ENCODE results near the gene POFUT2.

POFUT2 gene

GRCh38 chr21:45226540-45227326, 61.0 kb downstream of the POFUT2 start:
- no peaks in the 10 kb centered on the region for H3K27me3 ChIP-seq (ENCODE audit: insufficient read depth, low read depth)
- H3K9ac ChIP-seq = no peak overlapping the region
- H2AFZ ChIP-seq (ENCODE audit: low read depth) = no peak overlapping the region
- H4K20me1 ChIP-seq (ENCODE audit: insufficient read depth) = no peaks in the 10 kb centered on the region
- no peaks in the 10 kb centered on the region for H3K4me1 ChIP-seq (ENCODE audit: low read depth, poor library complexity, severe bottlenecking)
- no peaks in the 10 kb centered on the region for H3K36me3 ChIP-seq (ENCODE audit: insufficient read depth)
- H3K4me2 ChIP-seq = no peak overlapping the region
- no peak for TF ChIP-seq CTCF (conservative IDR thresholded peaks at IDR 0.05; ENCODE audit: low read depth, low read length)
- no peaks in the 10 kb centered on the region for H3K79me2 ChIP-seq (ENCODE audit: insufficient read depth, low read depth)
- no peak overlapping the region for H3K4me3 ChIP-seq (IDR thresholded peaks at IDR 0.05; ENCODE audit: insufficient read depth, low read depth, low read length)
- no peak overlapping the region for H3K27ac ChIP-seq

GRCh38 chr21:45225741-45226327, 61.9 kb downstream of the POFUT2 start:
- Histone ChIP-seq H4K20me1 (ENCODE audit: insufficient read depth) (no peaks in the 10 kb centered on the region), H3K9ac (no peak overlapping the region), H3K36me3 (ENCODE audit: insufficient read depth) (no peaks in the 10 kb centered on the region), H3K27ac (no peak overlapping the region), H2AFZ (ENCODE audit: low read depth) (no peak overlapping the region), H3K27me3 (ENCODE audit: insufficient read depth, low read depth) (no peaks in the 10 kb centered on the region), H3K4me3 (IDR thresholded peaks at IDR 0.05; ENCODE audit: insufficient read depth, low read depth, low read length) (no peak overlapping the region), H3K4me1 (ENCODE audit: low read depth, poor library complexity, severe bottlenecking) (no peaks in the 10 kb centered on the region), H3K4me2 (no peak overlapping the region), H3K79me2 (ENCODE audit: insufficient read depth, low read depth) (no peaks in the 10 kb centered on the region)
- no peak for TF ChIP-seq CTCF (conservative IDR thresholded peaks at IDR 0.05; ENCODE audit: low read depth, low read length)

- H3K9ac ChIP-seq = no peak overlapping the region
- H3K27ac ChIP-seq = no peak overlapping the region
- no peaks in the 10 kb centered on the region for H4K20me1 ChIP-seq (ENCODE audit: insufficient read depth)
- no peak overlapping the region for H3K4me3 ChIP-seq (IDR thresholded peaks at IDR 0.05; ENCODE audit: insufficient read depth, low read depth, low read length)
- H3K36me3 ChIP-seq (ENCODE audit: insufficient read depth) = no peaks in the 10 kb centered on the region
- no peak overlapping the region for H2AFZ ChIP-seq (ENCODE audit: low read depth)
- H3K4me1 ChIP-seq (ENCODE audit: low read depth, poor library complexity, severe bottlenecking) = no peaks in the 10 kb centered on the region
- H3K4me2 ChIP-seq = no peak overlapping the region
- no peaks in the 10 kb centered on the region for H3K79me2 ChIP-seq (ENCODE audit: insufficient read depth, low read depth)
- no peak for TF ChIP-seq CTCF (conservative IDR thresholded peaks at IDR 0.05; ENCODE audit: low read depth, low read length)
- H3K27me3 ChIP-seq (ENCODE audit: insufficient read depth, low read depth) = no peaks in the 10 kb centered on the region
Observed at GRCh38 chr21:45225041-45225740, 62.5 kb downstream of the POFUT2 start.

- no peak overlapping the region for H3K27ac ChIP-seq
- TF ChIP-seq CTCF (conservative IDR thresholded peaks at IDR 0.05; ENCODE audit: low read depth, low read length) = no peak
- H4K20me1 ChIP-seq (ENCODE audit: insufficient read depth) = no peaks in the 10 kb centered on the region
Observed at GRCh38 chr21:45224189-45224938, 63.3 kb downstream of the POFUT2 start.

More at GRCh38 chr21:45224189-45224938, 63.3 kb downstream of the POFUT2 start:
- no peaks in the 10 kb centered on the region for H3K79me2 ChIP-seq (ENCODE audit: insufficient read depth, low read depth)
- H3K4me3 ChIP-seq (IDR thresholded peaks at IDR 0.05; ENCODE audit: insufficient read depth, low read depth, low read length) = no peak overlapping the region
- no peak overlapping the region for H3K9ac ChIP-seq
- H3K27me3 ChIP-seq (ENCODE audit: insufficient read depth, low read depth) = no peaks in the 10 kb centered on the region
- H3K36me3 ChIP-seq (ENCODE audit: insufficient read depth) = no peaks in the 10 kb centered on the region
- H3K4me2 ChIP-seq = no peak overlapping the region
- no peaks in the 10 kb centered on the region for H3K4me1 ChIP-seq (ENCODE audit: low read depth, poor library complexity, severe bottlenecking)
- H2AFZ ChIP-seq (ENCODE audit: low read depth) = no peak overlapping the region
